Endothelial cell of umbilical vein (primary cell): ENCODE measurements around the gene NDRG2. TPM values are rescaled to one million over a fixed set of nuclear protein-coding genes. Genes with fewer than 3 reads are reported as not detected.

Experiments
- BruUV-seq: library from RNA; stranded (reverse); fragments of 400-500 nt; replicated peaks from 2 replicates; lab custom pipeline; 2021; lab: Mats Ljungman, UMichigan
- CTCF ChIA-PET: fragments of 300-600, 350-600 bp; sonication (Branson Sonifier 250); formaldehyde crosslinking; loops from one replicate; lab custom pipeline; 2021; ENCODE audit warnings: antibody characterized with exemption, inconsistent platforms; lab: Charles Lee
- POLR2A ChIA-PET: fragments of 300-600, 350-600 bp; sonication (Branson Sonifier 250); formaldehyde crosslinking; loops from one replicate; lab custom pipeline; 2021; ENCODE audit warnings: antibody characterized with exemption, inconsistent platforms; lab: Charles Lee
- DNase-seq: peaks from one replicate; pipeline ENCODE4 v3.0.0-alpha.2; 2011; ENCODE audit warnings: low read depth, low spot score
- FAIRE-seq: peaks from 2 replicates; lab custom pipeline; 2011; peaks lifted over from hg19 to GRCh38; lab: Jason Lieb, UNC
- H2AFZ ChIP-seq: 2 replicates; pipeline ENCODE4 v1.6.0; 2012; ENCODE audit warnings: low read depth, low read length, control low read depth, inconsistent platforms
- H3K27ac ChIP-seq: 2 replicates; pipeline ENCODE4 v1.5.1; 2011; ENCODE audit warnings: low read depth, mild to moderate bottlenecking, control low read depth, low read length, moderate library complexity; ENCODE audit not compliant: insufficient read depth
- H3K27me3 ChIP-seq, 2 experiments: 2 replicates each; pipeline versions ENCODE4 v1.6.0 to v1.6.1; 2011; ENCODE audit warnings: low read length in 2 of 2, mixed read lengths in 1 of 2; ENCODE audit not compliant: control insufficient read depth in 2 of 2, insufficient read depth in 2 of 2
- H3K36me3 ChIP-seq, 2 experiments: 2 replicates in 1 of 2; 3 replicates in 1 of 2; pipeline ENCODE4 v1.5.1; 2011; ENCODE audit warnings: low read length in 2 of 2, mild to moderate bottlenecking in 1 of 2, moderate library complexity in 1 of 2; ENCODE audit not compliant: control insufficient read depth in 2 of 2, insufficient read depth in 2 of 2; ENCODE audit errors: extremely low read depth in 1 of 2
- H3K4me1 ChIP-seq: 3 replicates; pipeline ENCODE4 v1.5.1; 2011; ENCODE audit warnings: mild to moderate bottlenecking, low read length; ENCODE audit not compliant: control insufficient read depth, insufficient read depth; ENCODE audit errors: extremely low read depth
- H3K4me2 ChIP-seq: 2 replicates; pipeline ENCODE4 v1.6.1; 2011; ENCODE audit warnings: low read length, control low read depth, mixed read lengths; ENCODE audit not compliant: insufficient read depth
- H3K4me3 ChIP-seq, 3 experiments: fragments of 200-600 bp in 1 of 3; sonication (generic), shearing (Covaris generic) in 1 of 3; replicated peaks in 1 of 3; 2 replicates each; pipeline ENCODE4 v1.5.1; 2011 to 2016; ENCODE audit warnings: control low read depth in 3 of 3, low read length in 3 of 3, mild to moderate bottlenecking in 2 of 3, inconsistent platforms in 1 of 3, low read depth in 1 of 3, moderate library complexity in 1 of 3; ENCODE audit not compliant: insufficient read depth in 1 of 3
- H3K79me2 ChIP-seq: 2 replicates; pipeline ENCODE4 v1.6.0; 2012; ENCODE audit warnings: low read length, inconsistent platforms; ENCODE audit not compliant: control insufficient read depth, insufficient read depth
- H3K9ac ChIP-seq: replicated peaks from 2 replicates; pipeline ENCODE3; 2011; ENCODE audit warnings: low read length, control low read depth; ENCODE audit not compliant: insufficient read depth; ENCODE audit errors: extremely low read depth
- H3K9me1 ChIP-seq: replicated peaks from 3 replicates; pipeline ENCODE4 v1.6.0; 2011; ENCODE audit warnings: mild to moderate bottlenecking, low read length; ENCODE audit not compliant: control insufficient read depth, insufficient read depth; ENCODE audit errors: extremely low read depth
- H3K9me3 ChIP-seq: replicated peaks from 2 replicates; pipeline ENCODE4 v1.5.1; 2012; ENCODE audit warnings: low read length, inconsistent platforms; ENCODE audit not compliant: control insufficient read depth, insufficient read depth
- H4K20me1 ChIP-seq: replicated peaks from 2 replicates; pipeline ENCODE3; 2011; ENCODE audit warnings: mild to moderate bottlenecking, low read length; ENCODE audit not compliant: control insufficient read depth, insufficient read depth; ENCODE audit errors: extremely low read depth
- FOS ChIP-seq: IDR thresholded peaks from 2 replicates; pipeline ENCODE4 v1.6.1; 2011; ENCODE audit warnings: mild to moderate bottlenecking, low read length, moderate library complexity, borderline replicate concordance; ENCODE audit not compliant: insufficient read depth
- MYC ChIP-seq: IDR thresholded peaks from one replicate; pipeline ENCODE4 v1.6.1; 2011; ENCODE audit warnings: mild to moderate bottlenecking, low read depth, low read length
- dilution Hi-C: fragments of 300-500 bp; cut with MboI; formaldehyde crosslinking; loops from one replicate; pipeline ENCODE4 v1.15.0; 2019; ENCODE audit warnings: low sequenced_read_pairs; ENCODE audit not compliant: extremely low pct_ligation_motif_present
- intact Hi-C: fragments of 100-400 bp; cut with micrococcal nuclease; formaldehyde crosslinking; loops from one replicate; pipeline ENCODE4 v1.10.0; 2022
- polyA plus RNA-seq, 4 experiments: library from polyadenylated mRNA; depleted of rRNA in 3 of 4; stranded (reverse) in 3 of 4; unstranded in 1 of 4; fragments of >200 nt; gene quantifications; 2 replicates each; pipeline versions ENCODE4 v1.2.1 to v1.2.3, GENCODE V29; 2011 to 2012; ENCODE audit warnings: missing spikeins in 1 of 4
- total RNA-seq: library from RNA; stranded (reverse); gene quantifications from 2 replicates; pipeline ENCODE4 v1.2.3, GENCODE V29; 2021
- TF ChIP-seq, protein P1 (sequence below), 2 donors: IDR thresholded peaks; 1 replicate in 1 of 2; 2 replicates in 1 of 2; pipeline ENCODE4 v1.5.1; 2011; ENCODE audit warnings: low read length in 2 of 2, mild to moderate bottlenecking in 2 of 2, moderate library complexity in 2 of 2, control low read depth in 1 of 2, inconsistent platforms in 1 of 2, low read depth in 1 of 2; ENCODE audit not compliant: insufficient read depth in 1 of 2; ENCODE audit errors: extremely low read depth in 1 of 2
- TF ChIP-seq, protein P2 (sequence below): IDR thresholded peaks from 2 replicates; pipeline ENCODE4 v1.6.1; 2011; ENCODE audit not compliant: insufficient read depth, insufficient read length

NDRG2 gene
- total and polyA plus RNA-seq, 2 donors (not counting 3 experiments of a cell fraction or from before 2014, with no cell fraction given), result 0.54 TPM; not detected in 1

DNA sequence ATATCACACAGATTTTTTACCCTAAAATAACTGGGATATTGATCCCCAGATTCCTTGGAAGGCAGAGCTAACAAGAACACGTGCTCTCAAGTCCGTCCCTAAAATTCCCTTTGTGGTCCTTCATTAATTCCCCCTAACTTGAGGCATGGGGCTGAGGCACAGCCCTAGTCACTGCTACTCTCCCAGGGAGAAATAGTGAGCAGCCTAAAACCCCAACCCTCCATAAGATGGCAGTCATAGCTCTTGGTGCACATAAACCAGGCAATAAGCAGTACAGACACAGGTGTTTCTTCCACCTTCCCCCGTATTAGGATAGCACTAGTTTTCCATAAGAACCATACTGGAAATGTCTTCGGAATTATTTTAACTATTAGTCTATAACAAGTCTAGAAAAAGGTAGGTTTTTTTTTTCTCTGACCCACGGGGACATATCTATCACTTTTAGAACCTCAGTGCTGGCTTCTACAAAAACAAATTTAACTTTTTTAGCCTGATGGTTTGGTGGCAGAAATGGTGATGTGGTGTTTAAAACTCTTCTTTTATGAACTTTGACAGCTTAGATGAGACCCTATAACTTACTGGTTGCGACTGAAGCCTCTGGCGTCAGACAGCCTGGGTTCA, 42.1 kb upstream of the NDRG2 start:
- no TSS peak for BruUV-seq
- H3K4me1 ChIP-seq, result peaks cover 10% of the 10 kb centered on the region
- dilution Hi-C loops (no loop called here), intact Hi-C loops (no loop called here)
- H4K20me1 ChIP-seq, result no peaks in the 10 kb centered on the region
- no peak overlapping the region for H3K9ac ChIP-seq
- ChIA-PET CTCF (interaction anchor here (0.9 to 4.3 kb wide), 8 partner anchors 20 to 69 kb away, joined by 3 to 203 read pairs (median 8); partner anchors contain the start of gene TMEM253), POLR2A (no interaction called here)
- DNase-seq (no peak), FAIRE-seq (no peak)
- H2AFZ ChIP-seq, result no peak overlapping the region
- H3K36me3 ChIP-seq, result no peaks in the 10 kb centered on the region
- no peaks in the 10 kb centered on the region for H3K9me1 ChIP-seq
- TF ChIP-seq, protein P1, sequence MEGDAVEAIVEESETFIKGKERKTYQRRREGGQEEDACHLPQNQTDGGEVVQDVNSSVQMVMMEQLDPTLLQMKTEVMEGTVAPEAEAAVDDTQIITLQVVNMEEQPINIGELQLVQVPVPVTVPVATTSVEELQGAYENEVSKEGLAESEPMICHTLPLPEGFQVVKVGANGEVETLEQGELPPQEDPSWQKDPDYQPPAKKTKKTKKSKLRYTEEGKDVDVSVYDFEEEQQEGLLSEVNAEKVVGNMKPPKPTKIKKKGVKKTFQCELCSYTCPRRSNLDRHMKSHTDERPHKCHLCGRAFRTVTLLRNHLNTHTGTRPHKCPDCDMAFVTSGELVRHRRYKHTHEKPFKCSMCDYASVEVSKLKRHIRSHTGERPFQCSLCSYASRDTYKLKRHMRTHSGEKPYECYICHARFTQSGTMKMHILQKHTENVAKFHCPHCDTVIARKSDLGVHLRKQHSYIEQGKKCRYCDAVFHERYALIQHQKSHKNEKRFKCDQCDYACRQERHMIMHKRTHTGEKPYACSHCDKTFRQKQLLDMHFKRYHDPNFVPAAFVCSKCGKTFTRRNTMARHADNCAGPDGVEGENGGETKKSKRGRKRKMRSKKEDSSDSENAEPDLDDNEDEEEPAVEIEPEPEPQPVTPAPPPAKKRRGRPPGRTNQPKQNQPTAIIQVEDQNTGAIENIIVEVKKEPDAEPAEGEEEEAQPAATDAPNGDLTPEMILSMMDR (IDR thresholded peaks at IDR 0.05; ENCODE audit: extremely low read depth in 1 of 2, insufficient read depth in 1 of 2, low read depth in 1 of 2, low read length in 2 of 2), result peak in 1 of 2 donors; percentile 5
- no peak for TF ChIP-seq MYC
- H3K27ac ChIP-seq, result no peak overlapping the region
- H3K4me2 ChIP-seq, result no peak overlapping the region
- H3K27me3 ChIP-seq, result peaks cover 26 to 52% of the 10 kb centered on the region in 2 experiments
- no peaks in the 10 kb centered on the region for H3K79me2 ChIP-seq
- H3K9me3 ChIP-seq, result no peaks in the 10 kb centered on the region
- no peak overlapping the region for H3K4me3 ChIP-seq

DNA sequence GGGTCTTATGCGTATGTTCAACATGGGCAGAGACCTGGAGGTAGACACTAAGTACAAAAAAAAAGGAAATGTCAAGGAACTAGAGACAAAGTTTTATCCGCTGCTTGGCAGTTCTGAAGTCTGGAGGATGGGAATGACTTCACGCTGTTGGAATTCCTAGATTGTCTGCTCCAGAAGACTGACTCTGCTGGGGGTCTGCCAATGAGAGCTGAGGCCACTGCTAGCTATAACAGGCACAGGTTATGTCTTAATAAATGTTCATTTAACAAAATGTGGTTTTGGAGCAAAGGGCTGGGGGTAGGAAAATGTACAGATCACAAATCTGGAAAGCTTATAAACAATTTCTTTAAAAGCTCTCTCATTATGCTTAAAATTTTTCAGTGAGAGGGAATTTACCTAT, 38.6 kb upstream of the NDRG2 start:
- H3K9me3 ChIP-seq, result no peaks in the 10 kb centered on the region
- ChIA-PET CTCF (interaction anchor here (1.2 to 3.1 kb wide), 2 partner anchors 29 to 48 kb away, joined by 4 to 14 read pairs; no protein-coding TSS in a partner anchor), POLR2A (no interaction called here)
- H3K9ac ChIP-seq, result no peak overlapping the region
- H3K27me3 ChIP-seq, result peaks cover 17 to 38% of the 10 kb centered on the region in 2 experiments
- BruUV-seq, result no TSS peak
- DNase-seq (no peak), FAIRE-seq (no peak)
- H3K4me3 ChIP-seq, result no peak overlapping the region
- H4K20me1 ChIP-seq, result no peaks in the 10 kb centered on the region
- dilution Hi-C loops (no loop called here), intact Hi-C loops (no loop called here)
- no peaks in the 10 kb centered on the region for H3K4me1 ChIP-seq
- H3K27ac ChIP-seq, result no peak overlapping the region
- TF ChIP-seq, protein P2, sequence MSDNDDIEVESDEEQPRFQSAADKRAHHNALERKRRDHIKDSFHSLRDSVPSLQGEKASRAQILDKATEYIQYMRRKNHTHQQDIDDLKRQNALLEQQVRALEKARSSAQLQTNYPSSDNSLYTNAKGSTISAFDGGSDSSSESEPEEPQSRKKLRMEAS, result no peak
- no peak for TF ChIP-seq FOS
- H2AFZ ChIP-seq, result no peak overlapping the region
- no peaks in the 10 kb centered on the region for H3K79me2 ChIP-seq
- no peaks in the 10 kb centered on the region for H3K9me1 ChIP-seq
- no peaks in the 10 kb centered on the region for H3K36me3 ChIP-seq
- no peak overlapping the region for H3K4me2 ChIP-seq
